ENCODE data around the gene RAB19.
"Not testable (repeated sequence)": the region's sequence is repeated elsewhere in the genome, so short reads cannot be mapped to it uniquely, and the experiment has no call there.

RAB19 gene

GRCh38 chr7:140453785-140454656 lies 50.2 kb downstream of the RAB19 start:
- not testable (repeated sequence) for DNase-seq (ENCODE audit: low read depth)

DNA sequence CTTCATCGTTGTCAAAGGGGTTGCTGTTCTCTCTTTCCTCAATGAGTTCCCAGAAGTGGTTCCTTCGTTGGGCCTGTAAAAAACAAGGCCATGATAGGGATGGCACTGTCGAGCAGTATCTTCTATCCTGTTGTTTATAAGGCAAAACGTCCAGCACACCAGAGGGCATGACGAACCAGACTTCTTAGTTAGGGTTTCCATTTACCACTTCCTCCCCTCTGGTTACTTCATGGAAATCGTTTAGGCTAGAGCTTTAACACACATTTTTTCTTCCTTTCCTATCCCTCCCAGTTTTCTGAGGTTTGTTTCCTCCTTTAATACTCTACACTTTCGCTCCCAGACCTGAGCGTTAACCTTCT lies 50.8 kb downstream of the RAB19 start:
- DNase-seq (ENCODE audit: low read depth): no peak

DNA sequence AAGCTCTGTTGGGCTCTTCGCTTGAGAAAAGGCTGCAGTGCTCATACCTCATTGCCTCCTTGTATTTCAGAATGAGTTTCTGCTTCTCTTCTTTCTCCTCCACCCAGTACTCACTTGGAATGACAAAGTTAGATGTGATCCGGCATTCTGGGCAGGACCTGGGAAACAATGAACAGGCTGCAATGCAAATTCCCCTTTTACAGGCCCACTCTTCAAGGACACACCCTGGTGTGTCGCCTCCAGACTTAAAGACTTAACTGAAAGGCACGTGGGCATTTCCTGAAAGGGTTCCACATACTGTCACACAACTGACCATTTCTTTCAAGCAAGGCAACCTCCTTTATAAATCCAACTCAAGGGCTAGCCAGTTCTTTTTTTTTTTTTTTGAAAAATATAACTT lies 51.9 kb downstream of the RAB19 start:
- no peak for DNase-seq (ENCODE audit: low read depth)

GRCh38 chr7:140456551-140457051 lies 52.7 kb downstream of the RAB19 start:
- no peak for DNase-seq (ENCODE audit: low read depth)

DNA sequence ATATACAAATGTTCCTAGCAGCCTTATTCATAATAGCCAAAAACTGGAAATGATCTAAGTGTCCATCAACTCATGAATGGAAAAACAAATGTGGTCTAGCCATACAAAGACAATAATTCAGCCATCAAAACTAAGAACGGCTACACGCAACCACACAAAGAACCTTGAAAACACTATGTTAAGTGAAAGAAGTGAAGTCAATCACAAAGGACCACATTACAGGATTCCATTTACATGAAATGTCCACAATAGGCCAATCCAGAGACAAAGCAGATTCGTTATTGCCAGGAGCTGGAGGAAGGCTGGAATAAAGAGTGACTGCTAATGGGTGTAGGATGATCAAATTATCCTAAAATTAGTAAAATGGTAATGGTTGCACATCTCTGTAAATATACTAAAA lies 54.3 kb downstream of the RAB19 start:
- DNase-seq (ENCODE audit: low read depth): no peak

- DNase-seq (ENCODE audit: low read depth): no peak
Measured at GRCh38 chr7:140458916-140459315, 55.1 kb downstream of the RAB19 start.

DNA sequence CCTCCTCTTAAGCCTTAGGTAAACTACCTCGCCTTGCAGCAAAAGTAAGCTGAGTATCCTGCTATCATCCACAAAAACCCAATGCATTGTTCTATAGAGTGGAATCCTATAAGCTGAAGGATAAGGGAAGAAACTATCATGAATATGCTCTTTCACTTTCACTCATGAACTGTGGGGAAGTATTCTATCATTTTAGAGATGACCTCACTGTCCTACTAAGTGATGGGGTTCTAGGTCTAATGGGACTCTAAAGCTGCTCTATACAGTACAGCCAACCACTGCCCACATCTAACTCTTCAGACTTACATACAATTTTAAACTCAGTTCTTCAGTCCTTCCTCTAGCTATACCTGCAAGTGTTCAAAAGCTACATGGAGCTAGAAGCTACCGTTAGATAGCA lies 59.3 kb downstream of the RAB19 start:
- DNase-seq (ENCODE audit: low read depth): no peak

DNA sequence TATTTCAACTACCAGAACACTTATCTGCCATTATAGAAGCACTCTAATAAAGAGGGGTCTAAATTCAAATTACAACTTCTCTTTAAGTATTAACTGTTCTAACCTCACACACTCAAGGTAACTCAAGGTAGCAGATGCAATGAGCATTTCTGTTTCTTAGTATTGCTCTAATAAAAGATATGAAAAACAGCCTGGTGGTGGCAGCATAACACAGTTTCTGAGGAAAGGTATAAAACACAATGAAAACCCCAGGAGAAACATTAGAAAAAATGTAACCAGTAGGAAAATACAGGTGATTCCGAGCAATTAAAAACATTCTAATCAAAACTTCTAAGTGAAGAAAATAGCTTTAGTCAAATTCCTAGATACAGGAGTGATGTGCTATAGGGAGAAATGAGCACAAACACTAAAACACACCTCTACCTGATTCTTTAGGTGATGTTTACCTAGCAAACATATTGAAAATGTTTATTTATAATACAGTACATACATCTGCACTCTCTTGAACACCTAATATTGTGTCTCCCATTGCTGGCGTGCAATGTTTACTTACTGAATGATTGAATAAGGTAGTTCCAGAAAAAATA lies 72.0 kb downstream of the RAB19 start:
- peak; percentile 7 for DNase-seq (ENCODE audit: low read depth)

GRCh38 chr7:140476698-140477261 lies 72.9 kb downstream of the RAB19 start:
- no peak for DNase-seq (ENCODE audit: low read depth)

Data from stimulated activated CD8-positive, alpha-beta memory T cell treated with anti-CD3 and anti-CD28 coated beads, Interleukin-4, amount 100 ng/mL, for 24 hours (primary cell).